Skeletal muscle cell (primary cell): ENCODE measurements around the gene PCDHB6.
"Not testable (repeated sequence)": the region's sequence is repeated elsewhere in the genome, so short reads cannot be mapped to it uniquely, and the experiment has no call there.

Source experiments
- DNase-seq: peaks from one replicate; pipeline ENCODE4 v3.0.0-alpha.2; 2010; ENCODE audit warnings: low read depth
- H3K4me3 ChIP-seq: 2 replicates; pipeline ENCODE4 v1.5.1; 2011; ENCODE audit warnings: low read depth, mild to moderate bottlenecking, control low read depth, low read length, moderate library complexity

The PCDHB6 gene

DNA sequence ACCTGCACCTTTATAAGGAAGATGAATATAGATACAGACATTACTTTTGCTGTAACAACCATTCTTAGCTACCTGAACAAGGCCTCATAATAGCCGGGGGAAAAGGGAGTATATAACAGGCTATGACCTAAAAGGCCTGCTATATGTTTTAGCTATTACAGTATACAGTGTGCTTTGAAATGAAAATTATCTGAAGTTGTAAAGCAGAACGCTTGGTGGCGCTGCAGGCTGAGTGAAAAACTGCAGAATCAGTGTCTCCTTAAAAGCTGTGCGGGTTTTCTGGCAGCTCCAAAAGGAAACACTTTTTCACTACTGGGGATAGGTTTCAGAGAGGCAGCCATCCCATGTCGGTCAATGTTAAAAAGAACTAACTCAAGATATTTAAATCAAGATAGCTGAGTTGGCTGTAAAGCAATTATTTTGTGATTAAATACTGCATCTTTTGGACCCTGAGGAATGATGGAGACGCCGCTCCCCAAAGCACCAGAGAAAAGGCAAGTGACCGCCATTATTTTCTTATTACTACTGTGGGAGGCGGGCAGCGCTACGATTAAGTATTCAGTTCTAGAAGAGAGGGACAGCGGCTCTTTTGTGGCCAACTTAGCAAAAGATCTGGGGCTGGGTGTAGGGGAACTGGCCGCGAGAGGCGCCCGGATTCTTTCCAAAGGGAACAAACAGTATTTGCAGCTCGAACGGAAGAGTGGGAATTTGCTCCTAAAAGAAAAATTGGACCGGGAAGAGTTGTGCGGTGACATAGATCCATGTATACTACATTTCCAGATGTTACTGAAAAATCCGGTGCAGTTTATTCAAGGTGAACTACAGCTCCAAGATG is 5.9 kb downstream of the PCDHB6 start:
- no peak overlapping the region for H3K4me3 ChIP-seq
- DNase-seq, result no peak

DNA sequence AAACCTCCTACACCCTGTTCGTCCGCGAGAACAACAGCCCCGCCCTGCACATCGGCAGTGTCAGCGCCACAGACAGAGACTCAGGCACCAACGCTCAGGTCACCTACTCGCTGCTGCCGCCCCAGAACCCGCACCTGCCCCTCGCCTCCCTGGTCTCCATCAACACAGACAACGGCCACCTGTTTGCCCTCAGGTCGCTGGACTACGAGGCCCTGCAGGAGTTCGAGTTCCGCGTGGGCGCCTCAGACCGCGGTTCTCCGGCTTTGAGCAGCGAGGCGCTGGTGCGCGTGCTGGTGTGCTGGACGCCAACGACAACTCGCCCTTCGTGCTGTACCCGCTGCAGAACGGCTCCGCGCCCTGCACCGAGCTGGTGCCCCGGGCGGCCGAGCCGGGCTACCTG is 7.5 kb downstream of the PCDHB6 start:
- DNase-seq, H3K4me3 ChIP-seq: not testable (repeated sequence)

DNA sequence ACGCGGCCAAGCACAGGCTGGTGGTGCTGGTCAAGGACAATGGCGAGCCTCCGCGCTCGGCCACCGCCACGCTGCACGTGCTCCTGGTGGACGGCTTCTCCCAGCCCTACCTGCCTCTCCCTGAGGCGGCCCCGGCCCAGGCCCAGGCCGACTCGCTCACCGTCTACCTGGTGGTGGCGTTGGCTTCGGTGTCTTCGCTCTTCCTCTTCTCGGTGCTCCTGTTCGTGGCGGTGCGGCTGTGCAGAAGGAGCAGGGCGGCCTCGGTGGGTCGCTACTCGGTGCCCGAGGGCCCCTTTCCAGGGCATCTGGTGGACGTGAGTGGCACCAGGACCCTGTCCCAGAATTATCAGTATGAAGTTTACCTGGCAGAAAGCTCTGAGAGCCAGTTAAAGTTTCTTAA is 8.0 kb downstream of the PCDHB6 start:
- not testable (repeated sequence) for DNase-seq, H3K4me3 ChIP-seq

DNA sequence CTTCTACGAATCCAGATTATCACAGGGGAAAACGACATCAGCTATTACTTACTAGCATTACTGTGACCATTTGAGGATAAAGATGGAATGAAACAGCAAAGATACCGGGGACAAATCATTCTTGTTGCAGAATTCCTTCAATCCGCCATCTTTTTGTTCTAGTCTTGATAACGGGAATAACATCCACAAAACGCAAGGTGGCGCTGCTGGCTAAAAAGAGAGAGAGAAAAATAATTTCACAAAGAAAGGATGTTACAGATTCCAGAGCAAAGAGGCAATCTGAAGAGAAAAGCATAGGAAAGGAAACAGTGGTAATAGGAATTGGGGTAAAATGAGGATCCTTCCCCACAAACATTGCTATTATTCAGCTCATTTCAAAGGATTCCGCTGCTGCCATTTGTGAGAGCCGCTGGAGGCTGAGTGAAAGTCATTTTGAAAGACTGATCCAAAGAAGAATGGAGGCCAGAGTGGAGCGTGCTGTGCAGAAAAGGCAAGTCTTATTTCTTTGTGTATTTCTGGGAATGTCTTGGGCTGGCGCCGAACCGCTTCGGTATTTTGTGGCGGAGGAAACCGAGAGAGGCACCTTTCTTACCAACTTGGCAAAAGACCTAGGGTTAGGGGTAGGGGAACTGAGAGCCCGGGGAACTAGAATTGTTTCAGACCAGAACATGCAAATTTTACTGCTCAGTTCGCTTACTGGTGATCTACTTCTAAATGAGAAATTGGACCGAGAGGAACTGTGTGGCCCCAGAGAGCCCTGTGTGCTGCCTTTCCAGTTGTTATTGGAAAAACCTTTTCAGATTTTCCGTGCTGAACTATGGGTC is 22.7 kb downstream of the PCDHB6 start, which contains the start of gene PCDHB7:
PCDHB7 (plus strand) TSS at position 264 of the 824 bp plus-strand sequence; CDS start at position 456, 192 bp downstream.
- H3K4me3 ChIP-seq, result peak within 1 kb of the TSS; percentile 18
- DNase-seq, result no peak

DNA sequence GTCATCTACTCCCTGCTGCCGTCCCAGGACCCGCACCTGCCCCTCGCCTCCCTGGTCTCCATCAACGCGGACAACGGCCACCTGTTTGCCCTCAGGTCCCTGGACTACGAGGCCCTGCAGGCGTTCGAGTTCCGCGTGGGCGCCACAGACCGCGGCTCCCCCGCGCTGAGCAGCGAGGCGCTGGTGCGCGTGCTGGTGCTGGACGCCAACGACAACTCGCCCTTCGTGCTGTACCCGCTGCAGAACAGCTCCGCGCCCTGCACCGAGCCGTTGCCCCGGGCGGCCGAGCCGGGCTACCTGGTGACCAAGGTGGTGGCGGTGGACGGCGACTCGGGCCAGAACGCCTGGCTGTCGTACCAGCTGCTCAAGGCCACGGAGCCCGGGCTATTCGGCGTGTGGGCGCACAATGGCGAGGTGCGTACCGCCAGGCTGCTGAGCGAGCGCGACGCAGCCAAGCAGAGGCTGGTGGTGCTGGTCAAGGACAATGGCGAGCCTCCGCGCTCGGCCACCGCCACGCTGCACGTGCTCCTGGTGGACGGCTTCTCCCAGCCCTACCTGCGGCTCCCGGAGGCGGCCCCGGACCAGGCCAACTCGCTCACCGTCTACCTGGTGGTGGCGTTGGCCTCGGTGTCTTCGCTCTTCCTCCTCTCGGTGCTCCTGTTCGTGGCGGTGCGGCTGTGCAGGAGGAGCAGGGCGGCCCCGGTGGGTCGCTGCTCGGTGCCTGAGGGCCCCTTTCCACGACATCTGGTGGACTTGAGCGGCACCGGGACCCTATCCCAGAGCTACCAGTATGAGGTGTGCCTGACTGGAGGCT is 24.6 kb downstream of the PCDHB6 start:
- DNase-seq, H3K4me3 ChIP-seq: not testable (repeated sequence)

DNA sequence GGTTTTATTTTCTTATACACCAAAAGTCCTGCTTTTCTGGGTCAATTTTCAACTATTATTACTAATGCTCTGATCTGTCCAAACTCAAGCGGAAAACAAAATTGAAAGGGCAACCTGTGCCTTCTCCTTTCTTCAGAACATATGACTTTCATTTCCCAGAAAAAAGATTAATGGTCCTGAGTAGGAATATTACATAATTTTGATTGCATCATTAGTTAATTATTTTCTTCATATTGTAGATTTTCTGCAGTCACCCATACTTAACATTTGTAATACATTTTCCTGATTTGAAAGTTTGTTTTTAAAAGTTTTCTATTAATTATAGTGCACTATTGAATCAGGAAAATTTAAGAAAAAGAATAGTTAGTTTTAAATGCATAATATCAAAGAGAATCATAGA is 26.1 kb downstream of the PCDHB6 start:
- H3K4me3 ChIP-seq, result no peak overlapping the region
- DNase-seq, result no peak

DNA sequence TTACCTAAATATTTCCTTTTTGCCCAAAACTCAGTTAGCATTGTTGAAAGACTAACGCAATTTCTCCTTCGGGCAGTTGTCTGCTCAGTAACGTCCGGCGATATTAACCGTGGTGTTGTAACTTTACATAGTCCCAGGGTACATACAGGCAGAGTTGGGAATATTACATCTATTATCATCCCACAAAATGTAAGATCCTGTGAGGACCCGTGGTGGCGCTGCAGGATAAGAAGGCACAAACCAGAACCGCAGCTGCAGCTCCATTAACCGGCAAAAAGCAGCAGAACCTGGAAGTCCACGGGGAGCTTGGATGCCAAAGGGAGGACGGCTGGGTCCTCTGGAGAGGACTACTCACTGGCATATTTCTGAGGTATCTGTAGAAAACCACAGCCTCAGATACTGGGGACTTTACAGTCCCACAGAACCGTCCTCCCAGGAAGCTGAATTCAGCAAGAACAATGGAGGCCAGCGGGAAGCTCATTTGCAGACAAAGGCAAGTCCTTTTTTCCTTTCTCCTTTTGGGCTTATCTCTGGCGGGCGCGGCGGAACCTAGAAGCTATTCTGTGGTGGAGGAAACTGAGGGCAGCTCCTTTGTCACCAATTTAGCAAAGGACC is 27.8 kb downstream of the PCDHB6 start, which contains the start of gene PCDHB8:
PCDHB8 (plus strand) TSS at position 214 of the 615 bp plus-strand sequence; CDS start at position 459, 245 bp downstream.
- H3K4me3 ChIP-seq, DNase-seq: not testable (repeated sequence)

DNA sequence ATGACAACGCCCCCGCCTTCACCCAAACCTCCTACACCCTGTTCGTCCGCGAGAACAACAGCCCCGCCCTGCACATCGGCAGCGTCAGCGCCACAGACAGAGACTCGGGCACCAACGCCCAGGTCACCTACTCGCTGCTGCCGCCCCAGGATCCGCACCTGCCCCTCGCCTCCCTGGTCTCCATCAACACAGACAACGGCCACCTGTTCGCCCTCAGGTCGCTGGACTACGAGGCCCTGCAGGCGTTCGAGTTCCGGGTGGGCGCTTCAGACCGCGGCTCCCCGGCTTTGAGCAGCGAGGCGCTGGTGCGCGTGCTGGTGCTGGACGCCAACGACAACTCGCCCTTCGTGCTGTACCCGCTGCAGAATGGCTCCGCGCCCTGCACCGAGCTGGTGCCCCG is 29.5 kb downstream of the PCDHB6 start:
- DNase-seq, H3K4me3 ChIP-seq: not testable (repeated sequence)

DNA sequence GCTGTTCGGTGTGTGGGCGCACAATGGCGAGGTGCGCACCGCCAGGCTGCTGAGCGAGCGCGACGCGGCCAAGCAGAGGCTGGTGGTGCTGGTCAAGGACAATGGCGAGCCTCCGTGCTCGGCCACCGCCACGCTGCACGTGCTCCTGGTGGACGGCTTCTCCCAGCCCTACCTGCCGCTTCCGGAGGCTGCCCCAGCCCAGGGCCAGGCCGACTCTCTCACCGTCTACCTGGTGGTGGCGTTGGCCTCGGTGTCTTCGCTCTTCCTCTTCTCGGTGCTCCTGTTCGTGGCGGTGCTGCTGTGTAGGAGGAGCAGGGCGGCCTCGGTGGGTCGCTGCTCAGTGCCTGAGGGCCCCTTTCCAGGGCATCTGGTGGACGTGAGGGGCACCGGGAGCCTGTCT is 30.0 kb downstream of the PCDHB6 start:
- H3K4me3 ChIP-seq, DNase-seq: not testable (repeated sequence)

DNA sequence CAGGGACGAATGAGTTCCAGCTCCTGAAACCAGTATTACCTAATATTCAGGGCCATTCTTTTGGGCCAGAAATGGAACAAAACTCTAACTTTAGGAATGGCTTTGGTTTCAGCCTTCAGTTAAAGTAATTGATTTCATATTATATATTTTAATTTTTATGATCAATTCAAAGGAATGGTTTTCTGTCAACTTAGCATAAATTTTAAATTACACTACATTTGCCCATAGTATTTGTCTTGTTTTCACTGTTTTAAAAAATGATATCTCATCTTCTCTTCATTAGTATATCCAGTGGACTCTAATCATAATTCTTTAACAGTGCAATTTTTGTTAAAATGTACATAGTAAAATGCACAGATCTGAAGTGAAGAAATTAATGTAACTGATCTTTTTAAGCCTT is 30.5 kb downstream of the PCDHB6 start:
- no peak for DNase-seq
- H3K4me3 ChIP-seq, result no peak overlapping the region

DNA sequence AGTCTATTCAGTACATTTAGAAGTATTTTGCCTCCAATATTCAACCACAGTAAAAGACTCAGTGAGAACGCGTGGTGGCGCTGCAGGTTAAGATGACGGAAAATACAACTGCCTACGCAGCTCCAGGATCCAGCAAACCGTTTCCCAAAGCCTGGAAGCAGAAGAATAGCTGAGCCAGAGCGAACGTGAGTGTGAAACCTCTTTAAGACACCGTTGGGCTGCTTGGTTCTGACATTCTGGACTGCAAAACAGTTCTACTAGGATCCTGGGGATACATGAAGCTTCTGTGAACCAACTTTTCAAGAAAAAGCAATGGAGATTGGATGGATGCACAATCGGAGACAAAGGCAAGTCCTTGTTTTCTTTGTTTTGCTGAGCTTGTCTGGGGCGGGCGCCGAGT is 32.4 kb downstream of the PCDHB6 start, which contains the start of gene PCDHB16:
PCDHB16 (plus strand) TSS at position 140 of the 400 bp plus-strand sequence; CDS start at position 313, 173 bp downstream.
- no peak for DNase-seq
- peak within 1 kb of the TSS; percentile 23 for H3K4me3 ChIP-seq

DNA sequence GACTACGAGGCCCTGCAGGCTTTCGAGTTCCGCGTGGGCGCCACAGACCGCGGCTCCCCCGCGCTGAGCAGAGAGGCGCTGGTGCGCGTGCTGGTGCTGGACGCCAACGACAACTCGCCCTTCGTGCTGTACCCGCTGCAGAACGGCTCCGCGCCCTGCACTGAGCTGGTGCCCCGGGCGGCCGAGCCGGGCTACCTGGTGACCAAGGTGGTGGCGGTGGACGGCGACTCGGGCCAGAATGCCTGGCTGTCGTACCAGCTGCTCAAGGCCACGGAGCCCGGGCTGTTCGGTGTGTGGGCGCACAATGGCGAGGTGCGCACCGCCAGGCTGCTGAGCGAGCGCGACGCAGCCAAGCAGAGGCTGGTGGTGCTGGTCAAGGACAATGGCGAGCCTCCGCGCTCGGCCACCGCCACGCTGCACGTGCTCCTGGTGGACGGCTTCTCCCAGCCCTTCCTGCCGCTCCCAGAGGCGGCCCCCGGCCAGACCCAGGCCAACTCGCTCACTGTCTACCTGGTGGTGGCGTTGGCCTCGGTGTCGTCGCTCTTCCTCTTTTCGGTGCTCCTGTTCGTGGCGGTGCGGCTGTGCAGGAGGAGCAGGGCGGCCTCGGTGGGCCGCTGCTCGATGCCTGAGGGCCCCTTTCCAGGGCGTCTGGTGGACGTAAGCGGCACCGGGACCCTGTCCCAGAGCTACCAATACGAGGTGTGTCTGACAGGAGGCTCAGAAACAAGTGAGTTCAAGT is 34.4 kb downstream of the PCDHB6 start:
- DNase-seq, result not testable (repeated sequence)

DNA sequence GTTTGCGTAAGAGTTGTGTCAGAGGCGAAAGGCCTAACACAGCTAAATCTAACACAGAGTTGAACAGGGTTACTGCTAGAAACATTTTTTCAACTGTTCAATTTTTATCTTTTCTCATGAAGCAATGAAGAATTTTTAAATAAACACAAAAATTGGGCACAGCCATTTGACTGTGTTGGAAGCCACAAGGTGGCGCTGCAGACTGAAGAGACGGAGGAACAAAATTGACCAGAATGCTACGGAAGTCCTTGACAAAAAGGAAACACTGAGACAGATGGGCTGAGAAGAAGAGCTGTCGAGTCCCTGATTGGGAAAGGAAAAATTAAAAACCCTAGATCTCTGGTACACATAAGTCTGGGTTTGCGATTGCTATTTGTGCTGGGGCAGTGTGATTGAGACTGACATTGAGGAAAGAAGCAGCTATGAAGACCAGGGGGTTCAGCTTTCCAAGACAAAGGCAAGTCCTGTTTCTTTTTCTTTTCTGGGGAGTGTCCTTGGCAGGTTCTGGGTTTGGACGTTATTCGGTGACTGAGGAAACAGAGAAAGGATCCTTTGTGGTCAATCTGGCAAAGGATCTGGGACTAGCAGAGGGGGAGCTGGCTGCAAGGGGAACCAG is 37.1 kb downstream of the PCDHB6 start, which contains the start of gene PCDHB9:
PCDHB9 (plus strand) TSS at position 265 of the 616 bp plus-strand sequence; CDS start at position 423, 158 bp downstream.
- DNase-seq, result no peak
- H3K4me3 ChIP-seq, result no peak within 1 kb of the TSS

More for the DNA sequence above, 34.4 kb downstream of the PCDHB6 start:
- H3K4me3 ChIP-seq, result not testable (repeated sequence)

DNA sequence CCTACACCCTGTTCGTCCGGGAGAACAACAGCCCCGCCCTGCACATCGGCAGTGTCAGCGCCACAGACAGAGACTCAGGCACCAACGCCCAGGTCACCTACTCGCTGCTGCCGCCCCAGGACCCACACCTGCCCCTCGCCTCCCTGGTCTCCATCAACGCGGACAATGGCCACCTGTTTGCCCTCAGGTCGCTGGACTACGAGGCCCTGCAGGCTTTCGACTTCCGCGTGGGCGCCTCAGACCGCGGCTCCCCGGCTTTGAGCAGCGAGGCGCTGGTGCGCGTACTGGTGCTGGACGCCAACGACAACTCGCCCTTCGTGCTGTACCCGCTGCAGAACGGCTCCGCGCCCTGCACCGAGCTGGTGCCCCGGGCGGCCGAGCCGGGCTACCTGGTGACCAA is 38.8 kb downstream of the PCDHB6 start:
- not testable (repeated sequence) for DNase-seq

DNA sequence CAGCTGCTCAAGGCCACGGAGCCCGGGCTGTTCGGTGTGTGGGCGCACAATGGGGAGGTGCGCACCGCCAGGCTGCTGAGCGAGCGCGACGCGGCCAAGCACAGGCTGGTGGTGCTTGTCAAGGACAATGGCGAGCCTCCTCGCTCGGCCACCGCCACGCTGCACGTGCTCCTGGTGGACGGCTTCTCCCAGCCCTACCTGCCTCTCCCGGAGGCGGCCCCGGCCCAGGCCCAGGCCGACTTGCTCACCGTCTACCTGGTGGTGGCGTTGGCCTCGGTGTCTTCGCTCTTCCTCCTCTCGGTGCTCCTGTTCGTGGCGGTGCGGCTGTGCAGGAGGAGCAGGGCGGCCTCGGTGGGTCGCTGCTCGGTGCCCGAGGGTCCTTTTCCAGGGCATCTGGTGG is 39.3 kb downstream of the PCDHB6 start:
- H3K4me3 ChIP-seq, DNase-seq: not testable (repeated sequence)

More for the DNA sequence above, 38.8 kb downstream of the PCDHB6 start:
- not testable (repeated sequence) for H3K4me3 ChIP-seq

DNA sequence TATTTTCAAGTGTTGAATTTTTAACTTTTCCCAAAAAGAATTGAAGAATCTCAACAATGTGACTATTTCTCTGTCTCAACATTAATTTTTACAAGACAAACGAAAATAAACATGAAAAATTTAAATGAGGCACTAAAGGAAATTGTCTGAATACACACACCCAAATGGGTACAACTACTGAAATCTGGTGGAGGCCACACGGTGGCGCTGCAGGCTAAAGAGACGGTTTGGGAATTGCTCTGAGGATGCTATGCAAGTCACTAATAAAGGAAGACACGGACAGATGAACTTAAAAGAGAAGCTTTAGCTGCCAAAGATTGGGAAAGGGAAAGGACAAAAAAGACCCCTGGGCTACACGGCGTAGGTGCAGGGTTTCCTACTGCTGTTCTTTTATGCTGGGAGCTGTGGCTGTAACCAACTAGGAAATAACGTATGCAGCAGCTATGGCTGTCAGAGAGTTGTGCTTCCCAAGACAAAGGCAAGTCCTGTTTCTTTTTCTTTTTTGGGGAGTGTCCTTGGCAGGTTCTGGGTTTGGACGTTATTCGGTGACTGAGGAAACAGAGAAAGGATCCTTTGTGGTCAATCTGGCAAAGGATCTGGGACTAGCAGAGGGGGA is 42.4 kb downstream of the PCDHB6 start, which contains the start of gene PCDHB10:
PCDHB10 (plus strand) TSS at position 244 of the 616 bp plus-strand sequence; CDS start at position 444, 200 bp downstream.
- no peak for DNase-seq
- peak within 1 kb of the TSS; percentile 17 for H3K4me3 ChIP-seq

DNA sequence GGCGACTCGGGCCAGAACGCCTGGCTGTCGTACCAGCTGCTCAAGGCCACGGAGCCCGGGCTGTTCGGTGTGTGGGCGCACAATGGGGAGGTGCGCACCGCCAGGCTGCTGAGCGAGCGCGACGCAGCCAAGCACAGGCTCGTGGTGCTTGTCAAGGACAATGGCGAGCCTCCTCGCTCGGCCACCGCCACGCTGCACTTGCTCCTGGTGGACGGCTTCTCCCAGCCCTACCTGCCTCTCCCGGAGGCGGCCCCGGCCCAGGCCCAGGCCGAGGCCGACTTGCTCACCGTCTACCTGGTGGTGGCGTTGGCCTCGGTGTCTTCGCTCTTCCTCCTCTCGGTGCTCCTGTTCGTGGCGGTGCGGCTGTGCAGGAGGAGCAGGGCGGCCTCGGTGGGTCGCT is 44.5 kb downstream of the PCDHB6 start:
- not testable (repeated sequence) for H3K4me3 ChIP-seq, DNase-seq
